Left ventricle myocardium inferior (tissue), 1 donor: ENCODE measurements around the gene PRRG2. TPM values are rescaled to one million over a fixed set of nuclear protein-coding genes. Genes with fewer than 3 reads are reported as not detected.

Experiments used
- DNase-seq: peaks from one replicate; pipeline ENCODE4 v3.0.0-alpha.2; 2020
- H3K27ac ChIP-seq: fragments of 200-600 bp; replicated peaks from 2 replicates; pipeline ENCODE4 v1.8.0; 2021
- H3K27me3 ChIP-seq: fragments of 200-600 bp; 2 replicates; pipeline ENCODE4 v1.8.0; 2021; ENCODE audit warnings: low read depth
- H3K36me3 ChIP-seq: fragments of 200-600 bp; 2 replicates; pipeline ENCODE4 v1.8.0; 2021
- H3K4me1 ChIP-seq: fragments of 200-600 bp; 2 replicates; pipeline ENCODE4 v1.8.0; 2021
- H3K4me3 ChIP-seq: fragments of 200-600 bp; 2 replicates; pipeline ENCODE4 v1.8.0; 2021; ENCODE audit warnings: mild to moderate bottlenecking, moderate library complexity
- H3K9me3 ChIP-seq: fragments of 200-600 bp; replicated peaks from 2 replicates; pipeline ENCODE4 v1.8.0; 2021
- intact Hi-C: fragments of 100-400 bp; cut with micrococcal nuclease; formaldehyde crosslinking; loops from one replicate; pipeline ENCODE4 v1.11.0; 2022
- total RNA-seq: library from RNA; stranded (reverse); fragmentation: NEBNext Ultra II Directional; extraction: Animal tissue kit (Norgen Biotek cat#: 25700); gene quantifications from one replicate; pipeline ENCODE4 v1.2.1, GENCODE V29; 2021
- TF ChIP-seq, protein P1 (sequence below): fragments of 200-600 bp; IDR thresholded peaks from 2 replicates; pipeline ENCODE4 v1.8.0; 2021; ENCODE audit warnings: antibody characterized with exemption, mild to moderate bottlenecking, borderline replicate concordance
- donor health status: DM: no; HTN: yes; CAD: no; lungs with severe emphysema.

The PRRG2 gene
- total RNA-seq, 1 donor from 2014 or later = 0.88 TPM

DNA sequence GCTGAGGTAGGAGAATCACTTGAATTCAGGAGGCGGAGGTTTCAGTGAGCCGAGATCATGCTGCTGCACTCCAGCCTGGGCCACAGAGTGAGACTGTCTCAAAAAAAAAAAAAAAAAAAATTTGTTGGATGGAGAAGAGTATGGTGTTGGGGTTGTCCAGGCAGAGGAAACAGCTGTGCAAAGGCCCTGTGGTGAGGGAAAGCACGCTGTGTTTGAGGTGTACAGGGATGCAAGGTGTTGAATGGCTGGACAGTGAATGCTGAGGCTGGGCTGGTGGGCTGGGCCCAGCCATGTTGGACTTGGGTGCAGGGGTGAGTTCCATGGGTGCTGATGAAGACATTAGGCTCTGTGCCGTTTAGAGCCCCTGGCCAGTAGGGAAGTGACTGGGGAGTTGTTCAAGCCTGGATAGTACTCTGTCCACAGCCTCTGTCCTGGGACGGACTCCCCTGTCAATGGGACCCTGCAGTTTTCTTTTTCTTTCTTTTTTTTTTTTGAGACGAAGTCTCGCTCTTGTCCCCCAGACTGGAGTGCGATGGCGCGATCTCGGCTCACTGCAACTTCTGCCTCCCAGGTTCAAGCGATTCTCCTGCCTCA lies 28.5 kb downstream of the PRRG2 start:
- intact Hi-C loops = no loop called here
- TF ChIP-seq, protein P1, sequence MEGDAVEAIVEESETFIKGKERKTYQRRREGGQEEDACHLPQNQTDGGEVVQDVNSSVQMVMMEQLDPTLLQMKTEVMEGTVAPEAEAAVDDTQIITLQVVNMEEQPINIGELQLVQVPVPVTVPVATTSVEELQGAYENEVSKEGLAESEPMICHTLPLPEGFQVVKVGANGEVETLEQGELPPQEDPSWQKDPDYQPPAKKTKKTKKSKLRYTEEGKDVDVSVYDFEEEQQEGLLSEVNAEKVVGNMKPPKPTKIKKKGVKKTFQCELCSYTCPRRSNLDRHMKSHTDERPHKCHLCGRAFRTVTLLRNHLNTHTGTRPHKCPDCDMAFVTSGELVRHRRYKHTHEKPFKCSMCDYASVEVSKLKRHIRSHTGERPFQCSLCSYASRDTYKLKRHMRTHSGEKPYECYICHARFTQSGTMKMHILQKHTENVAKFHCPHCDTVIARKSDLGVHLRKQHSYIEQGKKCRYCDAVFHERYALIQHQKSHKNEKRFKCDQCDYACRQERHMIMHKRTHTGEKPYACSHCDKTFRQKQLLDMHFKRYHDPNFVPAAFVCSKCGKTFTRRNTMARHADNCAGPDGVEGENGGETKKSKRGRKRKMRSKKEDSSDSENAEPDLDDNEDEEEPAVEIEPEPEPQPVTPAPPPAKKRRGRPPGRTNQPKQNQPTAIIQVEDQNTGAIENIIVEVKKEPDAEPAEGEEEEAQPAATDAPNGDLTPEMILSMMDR = no peak
- no peaks in the 10 kb centered on the region for H3K27me3 ChIP-seq
- H3K9me3 ChIP-seq = no peaks in the 10 kb centered on the region
- H3K4me1 ChIP-seq = peaks cover 36% of the 10 kb centered on the region
- peaks cover 65% of the 10 kb centered on the region for H3K36me3 ChIP-seq
- H3K4me3 ChIP-seq = no peak overlapping the region
- no peak for DNase-seq
- no peak overlapping the region for H3K27ac ChIP-seq

DNA sequence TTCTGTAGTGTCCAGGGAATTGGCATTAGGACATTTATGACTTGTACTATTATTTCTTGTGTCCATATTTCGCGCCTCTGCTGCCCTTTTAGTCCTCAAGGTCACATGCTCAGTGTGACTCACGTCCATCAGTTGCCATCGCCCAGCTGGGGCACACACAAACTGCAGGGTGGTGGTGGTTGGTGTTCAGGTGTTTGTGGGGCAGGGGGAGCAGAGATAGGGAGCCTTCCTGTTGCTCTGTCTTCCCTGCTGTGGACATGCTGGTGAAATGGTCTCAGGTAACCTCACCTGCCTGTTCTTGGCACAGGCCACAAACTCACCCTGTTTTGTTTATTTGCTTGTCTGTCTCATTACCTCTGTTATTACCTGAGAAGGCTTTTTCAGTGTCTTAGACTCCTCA lies 32.3 kb downstream of the PRRG2 start:
- Histone ChIP-seq H3K27ac (no peak overlapping the region), H3K36me3 (peaks cover 72% of the 10 kb centered on the region), H3K9me3 (peaks cover 5% of the 10 kb centered on the region), H3K4me3 (no peak overlapping the region), H3K4me1 (peaks cover 27% of the 10 kb centered on the region), H3K27me3 (no peaks in the 10 kb centered on the region)
- intact Hi-C loops = no loop called here
- no peak for DNase-seq
- TF ChIP-seq, protein P1 = no peak

DNA sequence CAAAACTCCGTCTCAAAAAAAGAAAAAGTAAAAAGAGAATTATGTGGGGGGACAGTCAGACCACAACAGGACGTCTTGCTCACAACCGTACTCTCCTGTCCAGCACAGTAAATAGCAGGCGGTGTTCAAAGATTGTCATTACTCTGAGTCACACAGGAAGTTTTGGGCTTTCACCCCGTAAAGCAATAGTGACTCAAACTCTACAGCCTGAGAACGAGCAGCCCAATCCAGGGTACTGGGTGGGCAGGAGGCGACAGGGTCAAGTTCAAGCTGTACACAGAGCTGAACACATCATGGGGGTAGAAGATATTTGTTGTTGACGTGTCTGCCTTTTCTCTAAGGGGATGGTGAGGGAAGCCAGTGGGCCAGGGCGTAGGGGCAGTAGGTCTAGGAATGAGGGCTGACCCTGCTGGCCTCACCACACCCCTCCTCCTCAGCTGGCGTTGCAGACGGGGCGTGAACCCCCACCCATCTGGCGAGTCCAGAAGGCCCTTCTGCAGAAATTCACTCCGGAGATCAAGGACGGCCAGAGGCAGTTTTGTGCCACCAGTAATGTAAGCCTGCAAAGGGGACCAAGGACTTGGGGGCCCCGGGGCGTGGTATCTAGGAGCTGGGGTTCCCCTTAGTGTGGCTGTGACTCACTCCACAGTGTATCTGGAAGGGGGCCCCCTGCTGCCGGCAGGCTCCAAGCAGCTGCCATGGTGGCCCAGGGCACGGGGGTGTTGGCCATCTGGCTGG lies 33.1 kb downstream of the PRRG2 start:
- TF ChIP-seq, protein P1 = no peak
- DNase-seq = no peak
- H3K36me3 ChIP-seq = peaks cover 69% of the 10 kb centered on the region
- intact Hi-C loops = no loop called here
- H3K27ac ChIP-seq = no peak overlapping the region
- H3K27me3 ChIP-seq = no peaks in the 10 kb centered on the region
- H3K9me3 ChIP-seq = peaks cover 5% of the 10 kb centered on the region
- H3K4me1 ChIP-seq = peaks cover 27% of the 10 kb centered on the region
- H3K4me3 ChIP-seq = no peak overlapping the region

DNA sequence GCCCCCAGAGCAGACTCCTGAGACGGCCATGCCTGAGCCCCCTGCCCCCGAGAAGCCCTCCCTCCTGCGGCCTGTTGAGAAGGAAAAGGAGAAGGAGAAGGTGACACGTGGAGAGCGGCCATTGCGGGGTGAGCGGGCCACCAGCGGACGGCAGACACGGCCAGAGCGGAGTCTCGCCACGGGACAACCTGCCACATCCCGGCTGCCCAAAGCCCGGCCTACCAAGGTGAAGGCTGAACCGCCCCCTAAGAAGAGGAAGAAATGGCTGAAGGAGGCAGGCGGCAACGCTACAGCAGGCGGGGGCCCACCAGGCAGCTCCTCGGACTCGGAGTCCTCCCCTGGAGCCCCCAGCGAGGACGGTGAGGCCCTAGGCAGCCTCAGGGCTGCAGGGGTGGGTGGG lies 34.7 kb downstream of the PRRG2 start:
- intact Hi-C loops = no loop called here
- TF ChIP-seq, protein P1 = no peak
- Histone ChIP-seq H3K27me3 (no peaks in the 10 kb centered on the region), H3K9me3 (peaks cover 5% of the 10 kb centered on the region), H3K27ac (no peak overlapping the region), H3K4me1 (peaks cover 27% of the 10 kb centered on the region), H3K4me3 (no peak overlapping the region), H3K36me3 (peaks cover 63% of the 10 kb centered on the region)
- DNase-seq = no peak

DNA sequence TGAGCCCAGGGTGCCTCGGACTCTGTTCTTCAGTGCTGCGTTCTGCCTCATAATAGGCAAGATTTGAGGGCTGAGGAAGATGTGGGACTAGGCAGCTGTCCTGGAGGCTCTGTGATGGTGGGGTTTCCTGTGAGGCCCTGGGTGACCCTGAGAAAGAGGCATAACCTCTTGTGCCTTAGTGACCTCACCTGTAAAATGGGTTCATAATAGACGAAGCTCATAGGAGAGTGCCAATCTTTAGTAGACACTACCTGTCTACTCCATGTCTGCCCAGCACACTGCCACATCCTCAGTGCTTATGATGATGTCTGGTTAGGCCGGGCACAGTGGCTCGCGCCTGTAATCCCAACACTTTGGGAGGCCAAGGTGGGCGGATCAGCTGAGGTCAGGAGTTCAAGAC lies 35.4 kb downstream of the PRRG2 start:
- no peak overlapping the region for H3K4me3 ChIP-seq
- peaks cover 5% of the 10 kb centered on the region for H3K9me3 ChIP-seq
- peaks cover 27% of the 10 kb centered on the region for H3K4me1 ChIP-seq
- TF ChIP-seq, protein P1 = no peak
- peaks cover 63% of the 10 kb centered on the region for H3K36me3 ChIP-seq
- intact Hi-C loops = no loop called here
- DNase-seq = no peak
- no peaks in the 10 kb centered on the region for H3K27me3 ChIP-seq
- no peak overlapping the region for H3K27ac ChIP-seq
